Right renal cortex interstitium (tissue), 3 donors: ENCODE measurements around the gene CTSW. TPM values are rescaled to one million over a fixed set of nuclear protein-coding genes. Genes with fewer than 3 reads are reported as not detected.
"Not testable (repeated sequence)": the region's sequence is repeated elsewhere in the genome, so short reads cannot be mapped to it uniquely, and the experiment has no call there.

Experiments used
- DNase-seq, 3 donors: peaks; one replicate each; pipeline ENCODE4 v3.0.0-alpha.2; 2013; ENCODE audit warnings: low read depth in 3 of 3, low spot score in 2 of 3
- polyA plus RNA-seq, 3 donors: library from polyadenylated mRNA; unstranded; fragments of 120-200 nt; gene quantifications; one replicate each; pipeline ENCODE4 v1.2.1, GENCODE V29; 2013; ENCODE audit not compliant: insufficient read length in 3 of 3

CTSW gene
- polyA plus RNA-seq, result 1 to 10 TPM; 1.0 to 1.2 (median 1.2) TPM

- DNase-seq, result no peak
Observed at GRCh38 chr11:65879617-65880016, at the start of gene CTSW. TSS of gene CTSW (plus strand) at chr11:65879837. CDS start at chr11:65879855, 18 bp downstream.

DNA sequence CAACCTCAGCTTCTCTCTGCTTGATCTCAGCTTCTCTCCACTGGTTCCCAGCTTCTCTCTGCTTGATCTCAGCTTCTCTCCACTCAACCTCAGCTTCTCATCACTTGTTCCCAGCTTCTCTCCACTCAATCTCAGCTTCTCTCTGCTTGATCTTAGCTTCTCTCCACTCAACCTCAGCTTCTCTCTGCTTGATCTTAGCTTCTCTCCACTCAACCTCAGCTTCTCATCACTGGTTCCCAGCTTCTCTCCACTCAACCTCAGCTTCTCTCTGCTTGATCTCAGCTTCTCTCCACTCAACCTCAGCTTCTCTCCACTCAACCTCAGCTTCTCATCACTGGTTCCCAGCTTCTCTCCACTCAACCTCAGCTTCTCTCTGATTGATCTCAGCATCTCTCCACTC lies 47.4 kb upstream of the CTSW start:
- DNase-seq, result not testable (repeated sequence)

- DNase-seq, result peak; percentile 86 to 89 (median 87)
Observed at GRCh38 chr11:65833297-65834030, 46.2 kb upstream of the CTSW start, which contains the start of gene SNX32. TSS of gene SNX32 (plus strand) at chr11:65833963. CDS start at chr11:65834066, 103 bp downstream.

DNA sequence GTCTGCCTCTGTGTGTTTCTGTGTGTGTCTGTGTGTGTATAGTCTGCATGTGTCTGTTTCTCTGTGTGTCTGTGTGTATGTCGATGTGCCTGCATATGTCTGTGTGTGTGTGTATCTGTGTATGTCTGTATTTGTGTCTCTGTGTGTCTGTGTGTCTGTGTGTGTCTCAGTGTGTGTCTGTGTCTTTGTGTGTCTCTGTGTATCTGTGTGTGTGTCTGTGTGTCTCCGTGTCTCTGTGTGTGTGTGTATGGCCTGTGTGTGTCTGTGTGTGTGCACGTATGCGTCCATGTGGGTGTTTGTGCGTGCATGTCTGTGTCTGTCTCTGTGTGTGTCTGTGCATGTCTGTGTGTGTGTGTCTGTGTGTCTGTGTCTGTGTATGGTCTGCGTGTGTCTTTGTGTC lies 45.4 kb upstream of the CTSW start:
- no peak for DNase-seq

DNA sequence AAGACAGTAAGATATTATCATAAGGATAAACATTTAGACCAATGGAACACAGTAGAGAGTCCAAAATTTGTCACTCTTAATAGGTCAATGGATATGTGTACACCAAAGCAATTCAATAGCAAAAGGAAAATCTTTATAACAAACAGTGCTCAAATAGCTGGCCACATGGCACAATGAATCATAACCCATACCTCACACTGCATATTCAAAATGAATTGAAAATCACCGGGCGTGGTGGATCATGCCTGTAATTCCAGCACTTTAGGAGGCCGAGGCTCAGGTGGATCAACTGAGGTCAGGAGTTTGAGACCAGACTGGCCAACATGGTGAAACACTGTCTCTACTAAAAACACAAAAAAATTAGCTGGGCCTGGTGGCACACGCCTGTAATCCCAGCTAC lies 37.5 kb upstream of the CTSW start:
- DNase-seq, result no peak

GRCh38 chr11:65843811-65844210 lies 35.8 kb upstream of the CTSW start:
- DNase-seq, result no peak

- DNase-seq, result no peak
Observed at GRCh38 chr11:65844231-65844872, 35.3 kb upstream of the CTSW start.

- no peak for DNase-seq
Observed at GRCh38 chr11:65847746-65848145, 31.9 kb upstream of the CTSW start.

DNA sequence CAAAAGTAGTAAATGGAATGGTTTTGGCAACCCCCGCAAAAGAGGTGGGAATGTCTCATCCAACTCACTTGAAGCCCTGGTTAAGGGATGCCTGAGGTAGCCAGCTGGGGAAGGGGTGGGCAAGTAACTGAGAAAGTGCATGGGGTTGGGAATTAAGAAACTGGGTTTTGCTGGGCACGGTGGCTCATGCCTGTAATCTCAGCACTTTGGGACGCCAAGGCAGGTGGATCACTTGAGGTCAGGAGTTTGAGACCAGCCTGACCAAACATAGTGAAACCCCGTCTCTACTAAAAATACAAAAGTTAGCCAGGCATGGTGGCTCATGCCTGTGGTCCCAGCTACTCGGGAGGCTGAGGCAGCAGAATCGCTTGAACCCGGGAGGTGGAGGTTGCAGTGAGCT lies 30.9 kb upstream of the CTSW start:
- not testable (repeated sequence) for DNase-seq

GRCh38 chr11:65849366-65849765 lies 30.3 kb upstream of the CTSW start:
- DNase-seq, result no peak

DNA sequence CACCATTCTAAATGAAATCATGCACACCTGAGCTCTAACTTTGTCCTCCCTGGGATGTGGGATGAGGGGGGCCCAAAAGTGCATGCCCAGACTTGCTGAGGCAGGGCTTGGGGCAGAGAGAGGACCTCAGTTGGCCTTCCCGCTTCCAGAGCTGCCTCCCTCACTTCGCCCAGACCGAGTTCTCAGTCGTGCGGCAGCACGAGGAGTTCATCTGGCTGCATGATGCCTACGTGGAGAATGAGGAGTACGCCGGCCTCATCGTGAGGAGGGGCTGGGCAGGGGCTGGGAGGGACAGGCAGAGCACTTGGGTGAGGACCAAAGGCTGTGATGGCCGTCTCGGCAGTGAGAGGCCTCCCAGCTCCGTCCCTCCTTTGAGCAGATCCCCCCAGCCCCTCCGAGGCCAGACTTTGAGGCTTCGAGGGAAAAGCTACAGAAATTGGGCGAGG lies 29.8 kb upstream of the CTSW start:
- no peak for DNase-seq

DNA sequence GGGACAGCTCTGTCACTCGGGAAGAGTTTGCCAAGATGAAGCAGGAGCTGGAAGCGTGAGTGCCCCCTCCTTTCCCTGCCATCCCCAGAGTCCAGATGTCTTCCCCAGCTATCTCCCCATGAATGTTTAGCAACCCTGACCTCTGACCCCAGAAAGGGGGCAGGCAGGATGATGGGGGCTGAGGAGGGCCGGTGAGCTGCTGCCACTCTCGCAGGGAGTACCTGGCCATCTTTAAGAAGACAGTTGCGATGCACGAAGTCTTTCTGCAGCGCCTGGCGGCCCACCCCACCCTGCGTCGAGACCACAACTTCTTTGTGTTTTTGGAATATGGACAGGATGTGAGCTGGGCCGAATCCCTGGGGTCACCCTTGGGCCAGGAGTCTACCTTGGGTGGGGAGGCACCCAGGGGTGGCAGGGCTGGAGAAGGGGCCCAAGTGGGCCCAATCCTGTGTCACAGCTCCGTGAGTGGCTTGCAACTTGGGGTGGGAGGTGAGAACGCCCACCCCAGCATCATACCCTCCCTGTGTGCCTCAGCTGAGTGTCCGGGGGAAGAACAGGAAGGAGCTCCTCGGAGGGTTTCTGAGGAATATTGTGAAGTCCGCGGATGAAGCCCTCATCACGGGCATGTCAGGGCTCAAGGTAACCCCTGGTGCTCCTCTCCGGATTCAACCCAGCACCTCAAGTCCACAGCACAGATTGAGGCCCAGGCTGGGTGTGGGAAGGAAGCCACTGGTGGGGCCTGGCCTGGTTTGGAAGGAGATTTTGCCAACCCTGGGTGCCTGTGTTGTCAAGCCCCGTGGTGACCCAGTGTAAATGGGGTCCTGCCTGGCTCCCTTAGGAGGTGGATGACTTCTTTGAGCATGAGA lies 29.2 kb upstream of the CTSW start:
- no peak for DNase-seq

- DNase-seq, result no peak
Observed at GRCh38 chr11:65851083-65851579, 28.5 kb upstream of the CTSW start.

- no peak for DNase-seq
Observed at GRCh38 chr11:65851811-65852507, 27.7 kb upstream of the CTSW start.

DNA sequence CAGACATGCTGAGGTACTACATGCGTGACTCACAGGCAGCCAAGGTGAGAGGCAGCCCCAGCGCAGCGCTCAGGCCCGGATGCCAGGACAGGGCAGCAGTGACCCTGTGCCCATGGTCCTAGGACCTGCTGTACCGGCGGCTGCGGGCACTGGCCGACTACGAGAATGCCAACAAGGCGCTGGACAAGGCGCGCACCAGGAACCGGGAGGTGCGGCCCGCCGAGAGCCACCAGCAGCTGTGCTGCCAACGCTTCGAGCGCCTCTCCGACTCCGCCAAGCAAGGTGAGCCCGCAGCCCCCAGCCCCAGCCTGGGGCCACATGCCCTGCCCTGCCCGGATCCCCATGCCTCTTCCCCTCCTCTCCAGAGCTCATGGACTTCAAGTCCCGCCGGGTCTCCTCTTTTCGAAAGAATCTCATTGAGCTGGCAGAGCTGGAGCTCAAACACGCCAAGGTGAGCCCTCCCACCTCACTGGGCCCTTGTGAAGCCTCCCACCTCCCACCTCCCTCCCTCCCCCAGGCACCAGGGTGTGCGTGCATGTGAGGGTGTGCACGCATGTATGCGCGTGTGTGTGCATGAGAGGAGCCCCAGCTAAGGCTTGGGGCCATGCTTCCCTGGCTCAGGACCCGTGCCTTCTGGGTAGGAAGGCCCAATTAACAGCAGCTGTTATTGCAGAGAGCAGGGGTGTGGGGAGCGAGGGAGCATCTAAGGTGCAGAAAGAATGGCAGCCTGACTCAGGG lies 27.0 kb upstream of the CTSW start:
- DNase-seq, result no peak

DNA sequence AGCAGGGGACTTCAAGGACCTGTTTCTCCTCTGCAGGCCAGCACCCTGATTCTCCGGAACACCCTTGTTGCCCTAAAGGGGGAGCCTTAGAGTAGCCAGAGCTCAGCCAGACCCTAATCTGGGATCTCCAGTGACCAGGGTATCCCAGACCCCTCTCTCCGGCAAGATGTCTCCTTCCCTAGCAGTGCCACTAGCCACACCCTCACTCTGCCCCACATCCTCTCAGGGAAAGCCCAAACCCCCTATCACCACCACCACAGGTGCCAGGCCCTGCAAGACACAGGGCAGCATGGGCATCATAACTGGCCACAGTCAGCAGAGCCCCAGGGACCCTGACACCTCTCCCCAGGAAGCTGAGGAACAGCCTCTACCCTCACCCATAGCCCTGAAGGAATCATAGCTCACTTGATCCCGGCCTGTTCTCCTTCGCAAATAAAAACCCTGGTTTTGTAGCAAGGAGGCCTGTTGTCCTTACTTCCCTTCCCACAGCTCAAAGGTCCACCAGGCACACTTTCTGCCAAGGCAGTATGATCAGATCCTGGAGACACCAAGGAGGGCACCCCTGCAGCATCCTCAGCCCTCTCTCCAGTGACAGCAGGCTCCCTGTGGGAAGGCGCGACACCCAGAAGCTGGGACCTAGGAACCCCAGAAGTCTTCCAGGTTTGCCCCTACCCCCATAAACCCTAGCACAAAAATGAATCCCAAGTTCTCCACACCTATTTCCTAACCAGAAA lies 26.2 kb upstream of the CTSW start:
- no peak for DNase-seq

GRCh38 chr11:65854161-65854592 lies 25.5 kb upstream of the CTSW start:
- DNase-seq, result no peak

DNA sequence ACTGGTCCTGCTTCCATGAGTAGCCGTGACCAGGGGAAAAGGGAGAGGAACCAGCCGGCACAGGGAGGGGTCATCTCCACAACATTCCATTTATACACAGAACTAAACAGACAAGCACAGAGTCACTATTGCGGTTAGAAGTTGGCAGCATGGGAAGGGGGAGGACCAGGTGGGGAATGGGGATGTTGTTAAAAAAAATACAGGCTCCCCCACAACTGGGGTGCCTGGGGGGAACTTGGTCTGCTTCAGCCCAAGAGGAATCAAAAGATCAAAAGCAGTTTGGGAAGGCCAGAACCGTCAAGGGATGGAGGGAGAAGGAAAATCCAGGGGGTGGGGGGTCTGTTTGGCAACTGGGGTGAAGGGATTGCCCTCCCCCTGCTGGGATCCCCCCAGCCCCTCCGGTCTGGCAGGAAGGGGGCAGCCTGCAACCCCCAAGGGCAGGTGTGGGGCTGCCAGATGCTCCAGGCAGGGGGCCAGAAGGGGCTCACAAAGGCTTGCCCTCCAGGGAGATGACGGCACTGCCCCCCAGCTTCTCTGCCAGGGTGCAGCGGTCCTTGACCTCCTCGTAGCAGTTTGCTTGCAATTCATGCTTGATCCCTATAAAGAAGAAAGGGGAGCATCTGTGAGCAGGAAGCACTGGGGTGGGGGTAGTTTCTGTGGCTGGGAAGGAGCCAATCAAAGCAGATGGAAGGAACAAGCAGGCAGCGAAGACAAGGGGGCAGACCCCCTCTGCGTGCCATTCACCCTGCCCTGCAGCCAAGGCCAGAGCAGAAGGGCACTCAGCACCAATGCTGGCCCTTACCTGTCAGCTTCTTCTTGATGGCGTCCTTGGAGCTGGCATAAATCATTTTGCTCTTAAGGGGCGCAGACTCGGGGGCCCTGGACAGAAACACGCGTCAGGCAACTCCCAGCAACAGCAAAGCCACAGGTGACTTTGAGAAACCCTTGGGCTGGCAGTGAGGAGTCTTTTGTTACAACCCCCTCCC lies 24.5 kb upstream of the CTSW start:
- no peak for DNase-seq
